Sigmoid colon (tissue), 7 donors: ENCODE data around the gene OPCML. TPM values are rescaled to one million over a fixed set of nuclear protein-coding genes. Genes with fewer than 3 reads are reported as not detected.

Experiments
- DNase-seq: peaks from one replicate; pipeline ENCODE4 v3.0.0-alpha.2; 2019
- H3K27ac ChIP-seq, 4 donors: fragments of 200-600 bp; sonication (generic); one replicate each; pipeline ENCODE4 v1.5.1; 2016 to 2019; ENCODE audit warnings: mild to moderate bottlenecking in 1 of 4
- H3K27me3 ChIP-seq, 3 donors: fragments of 200-600 bp; sonication (generic); one replicate each; pipeline ENCODE4 v1.5.1; 2019; ENCODE audit warnings: mild to moderate bottlenecking in 1 of 3
- H3K36me3 ChIP-seq, 4 donors: fragments of 200-600 bp; sonication (generic); one replicate each; pipeline ENCODE4 v1.5.1; 2016 to 2019
- H3K4me1 ChIP-seq, 4 donors: fragments of 200-600 bp; sonication (generic); one replicate each; pipeline ENCODE4 v1.5.1; 2017 to 2019
- H3K4me3 ChIP-seq, 4 donors: fragments of 200-600 bp; sonication (generic); one replicate each; pipeline ENCODE4 v1.5.1; 2017 to 2019; ENCODE audit warnings: mild to moderate bottlenecking in 2 of 4, moderate library complexity in 1 of 4
- H3K9me3 ChIP-seq, 4 donors: fragments of 200-600 bp in 3 of 4; sonication (generic) in 3 of 4; one replicate each; pipeline versions ENCODE4 v1.5.1 to v1.6.1; 2013 to 2019
- EP300 ChIP-seq, 4 donors: sonication (generic); formaldehyde crosslinking; IDR thresholded peaks; one replicate each; pipeline ENCODE4 v1.6.1; 2017; ENCODE audit warnings: antibody characterized with exemption in 4 of 4
- POLR2A ChIP-seq, 2 donors: fragments of 450-650 bp; IDR thresholded peaks; one replicate each; pipeline ENCODE4 v1.6.1; 2016; ENCODE audit warnings: antibody characterized with exemption in 2 of 2, mild to moderate bottlenecking in 2 of 2, moderate library complexity in 2 of 2
- POLR2AphosphoS5 ChIP-seq, 4 donors: sonication (generic); formaldehyde crosslinking; IDR thresholded peaks; one replicate each; pipeline ENCODE4 v1.6.1; 2017; ENCODE audit warnings: antibody characterized with exemption in 4 of 4
- WGBS, 2 donors: extraction: QIAGEN DNeasy Blood & Tissue Kit; methylation state at CpG; one replicate each; pipeline ENCODE4 v1.1.7; 2013; 5-methylcytosine and 5-hydroxymethylcytosine counted together
- intact Hi-C: fragments of 100-400 bp; cut with DNase I; formaldehyde crosslinking; loops from one replicate; pipeline ENCODE4 v1.15.1; 2023
- polyA plus RNA-seq, 3 donors: library from polyadenylated mRNA; stranded (reverse); fragments of 200-250 nt; gene quantifications; one replicate each; pipeline ENCODE4 v1.2.3, GENCODE V29; 2013
- total RNA-seq, 4 donors: library from RNA; depleted of rRNA; stranded (reverse); fragments of >200 nt; gene quantifications; one replicate each; pipeline ENCODE4 v1.1.0, GENCODE V29; 2016
- TF ChIP-seq, protein P1 (sequence below), 4 experiments: fragments of 450-650 bp in 3 of 4; fragments of 200-600 bp in 1 of 4; IDR thresholded peaks; one replicate each; pipeline ENCODE4 v1.5.1; 2016 to 2019; ENCODE audit warnings: antibody characterized with exemption in 4 of 4, mild to moderate bottlenecking in 3 of 4, moderate library complexity in 2 of 4
- donor health status: healthy with polysubstance abuse.
- donor health status: Bipolar disorder and iron deficiency.
- donor health status: healthy.

Gene OPCML
- total and polyA plus RNA-seq, 7 donors: under 0.01 to 0.14 (median 0.03) TPM; not detected in 4

DNA sequence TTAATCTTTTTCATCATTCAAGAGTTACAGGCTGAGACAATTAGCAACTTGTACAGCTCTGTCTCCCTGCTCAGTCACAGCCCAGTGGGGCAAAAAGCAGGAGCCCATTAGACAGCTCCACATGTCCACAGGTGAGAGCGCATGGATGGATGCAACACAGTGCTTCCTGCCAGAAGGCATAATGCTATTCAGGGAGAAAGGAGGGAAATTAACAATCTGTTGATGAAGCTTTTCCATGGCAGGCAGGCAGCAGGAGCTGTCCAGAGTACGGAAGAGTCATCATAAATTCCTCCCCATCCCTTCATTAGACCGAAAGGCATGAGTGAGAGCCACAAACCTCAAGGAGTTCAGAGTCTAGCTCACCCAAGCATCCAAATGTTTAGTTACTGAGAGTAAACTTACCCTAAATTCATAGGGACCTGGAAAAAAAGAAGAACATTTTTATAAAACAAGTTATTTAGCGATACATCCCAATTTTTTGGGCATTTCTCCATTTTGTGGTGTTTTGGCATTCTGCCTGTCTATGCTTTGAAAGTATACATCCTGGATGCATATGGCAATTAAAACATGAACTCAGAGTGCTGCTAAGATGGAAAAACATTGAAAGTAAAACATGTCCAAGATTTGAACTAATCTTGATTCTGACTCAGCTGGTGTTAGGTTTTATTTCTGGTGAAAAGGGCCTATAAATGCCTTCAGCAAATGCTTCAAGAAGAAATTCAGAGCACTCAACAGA, 428.1 kb downstream of the OPCML start:
- no peak overlapping the region for H3K4me3 ChIP-seq
- no peaks in the 10 kb centered on the region for H3K27me3 ChIP-seq
- intact Hi-C loops: no loop called here
- TF ChIP-seq, protein P1, sequence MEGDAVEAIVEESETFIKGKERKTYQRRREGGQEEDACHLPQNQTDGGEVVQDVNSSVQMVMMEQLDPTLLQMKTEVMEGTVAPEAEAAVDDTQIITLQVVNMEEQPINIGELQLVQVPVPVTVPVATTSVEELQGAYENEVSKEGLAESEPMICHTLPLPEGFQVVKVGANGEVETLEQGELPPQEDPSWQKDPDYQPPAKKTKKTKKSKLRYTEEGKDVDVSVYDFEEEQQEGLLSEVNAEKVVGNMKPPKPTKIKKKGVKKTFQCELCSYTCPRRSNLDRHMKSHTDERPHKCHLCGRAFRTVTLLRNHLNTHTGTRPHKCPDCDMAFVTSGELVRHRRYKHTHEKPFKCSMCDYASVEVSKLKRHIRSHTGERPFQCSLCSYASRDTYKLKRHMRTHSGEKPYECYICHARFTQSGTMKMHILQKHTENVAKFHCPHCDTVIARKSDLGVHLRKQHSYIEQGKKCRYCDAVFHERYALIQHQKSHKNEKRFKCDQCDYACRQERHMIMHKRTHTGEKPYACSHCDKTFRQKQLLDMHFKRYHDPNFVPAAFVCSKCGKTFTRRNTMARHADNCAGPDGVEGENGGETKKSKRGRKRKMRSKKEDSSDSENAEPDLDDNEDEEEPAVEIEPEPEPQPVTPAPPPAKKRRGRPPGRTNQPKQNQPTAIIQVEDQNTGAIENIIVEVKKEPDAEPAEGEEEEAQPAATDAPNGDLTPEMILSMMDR (IDR thresholded peaks at IDR 0.05): no peak
- no peak for TF ChIP-seq EP300 (IDR thresholded peaks at IDR 0.05)
- TF ChIP-seq POLR2A (IDR thresholded peaks at IDR 0.05): no peak
- no peak for TF ChIP-seq POLR2AphosphoS5 (IDR thresholded peaks at IDR 0.05)
- no peaks in the 10 kb centered on the region for H3K36me3 ChIP-seq
- H3K4me1 ChIP-seq: no peaks in the 10 kb centered on the region
- H3K27ac ChIP-seq: no peak overlapping the region
- peaks cover 0 to 2% (median 0%) of the 10 kb centered on the region in 4 donors for H3K9me3 ChIP-seq
- no peak for DNase-seq
- 73 to 76% methylated on average over 4 of the region's 4 CpGs for WGBS, 2 donors

DNA sequence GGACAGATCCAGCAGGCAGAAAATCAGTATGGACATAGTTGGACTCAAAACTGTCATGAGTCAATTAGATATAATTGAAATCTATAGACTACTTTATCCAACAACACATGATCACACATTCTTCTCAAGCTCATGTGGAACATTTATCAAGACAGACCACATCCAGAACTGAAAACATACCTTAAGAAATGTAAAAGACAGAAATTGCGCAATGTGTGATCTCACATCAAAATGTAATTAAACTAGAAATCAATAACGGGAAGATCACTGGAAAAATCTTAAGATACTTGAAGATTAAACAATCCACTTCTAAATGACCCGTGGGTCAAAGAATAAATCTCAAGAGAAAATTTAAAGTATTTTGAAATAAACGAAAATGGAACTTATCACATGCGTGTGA, 435.3 kb downstream of the OPCML start:
- no peaks in the 10 kb centered on the region for H3K36me3 ChIP-seq
- intact Hi-C loops: no loop called here
- H3K27ac ChIP-seq: no peak overlapping the region
- H3K4me1 ChIP-seq: no peaks in the 10 kb centered on the region
- WGBS, 2 donors: 81 to 89% methylated on average over 5 of the region's 5 CpGs
- H3K27me3 ChIP-seq: no peaks in the 10 kb centered on the region
- no peak overlapping the region for H3K4me3 ChIP-seq
- peaks cover 0 to 2% (median 0%) of the 10 kb centered on the region in 4 donors for H3K9me3 ChIP-seq
- TF ChIP-seq, protein P1 (IDR thresholded peaks at IDR 0.05): no peak
- TF ChIP-seq POLR2A (IDR thresholded peaks at IDR 0.05) (no peak), EP300 (IDR thresholded peaks at IDR 0.05) (no peak), POLR2AphosphoS5 (IDR thresholded peaks at IDR 0.05) (no peak)
- DNase-seq: no peak

DNA sequence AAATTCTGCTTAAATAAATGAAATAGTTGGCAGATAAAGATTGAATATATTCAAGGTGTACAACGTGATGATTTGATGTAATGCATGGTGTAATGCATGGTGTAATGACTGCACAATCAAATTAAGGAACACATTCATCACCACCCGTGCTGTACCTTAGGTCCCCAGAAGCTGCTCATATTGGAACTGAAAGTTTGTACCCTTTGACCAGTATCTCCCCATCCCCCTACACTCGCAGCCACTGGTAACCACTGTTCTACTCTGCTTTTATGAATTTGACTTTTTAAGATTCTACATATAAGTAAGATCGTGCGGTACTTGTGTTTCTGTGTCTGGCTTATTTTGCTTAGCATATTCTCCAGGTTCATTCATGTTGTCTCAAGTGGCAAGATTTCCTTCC, 445.8 kb downstream of the OPCML start:
- WGBS, 2 donors: 70 to 78% methylated on average over 5 of the region's 5 CpGs
- Histone ChIP-seq H3K4me1 (peaks cover 0 to 11% (median 7%) of the 10 kb centered on the region in 4 donors), H3K27ac (no peak overlapping the region), H3K9me3 (no peaks in the 10 kb centered on the region), H3K36me3 (no peaks in the 10 kb centered on the region), H3K4me3 (no peak overlapping the region), H3K27me3 (peaks cover 5 to 51% (median 31%) of the 10 kb centered on the region in 3 donors)
- TF ChIP-seq, protein P1 (IDR thresholded peaks at IDR 0.05): no peak
- no peak for TF ChIP-seq POLR2AphosphoS5 (IDR thresholded peaks at IDR 0.05)
- no peak for DNase-seq
- intact Hi-C loops: no loop called here

DNA sequence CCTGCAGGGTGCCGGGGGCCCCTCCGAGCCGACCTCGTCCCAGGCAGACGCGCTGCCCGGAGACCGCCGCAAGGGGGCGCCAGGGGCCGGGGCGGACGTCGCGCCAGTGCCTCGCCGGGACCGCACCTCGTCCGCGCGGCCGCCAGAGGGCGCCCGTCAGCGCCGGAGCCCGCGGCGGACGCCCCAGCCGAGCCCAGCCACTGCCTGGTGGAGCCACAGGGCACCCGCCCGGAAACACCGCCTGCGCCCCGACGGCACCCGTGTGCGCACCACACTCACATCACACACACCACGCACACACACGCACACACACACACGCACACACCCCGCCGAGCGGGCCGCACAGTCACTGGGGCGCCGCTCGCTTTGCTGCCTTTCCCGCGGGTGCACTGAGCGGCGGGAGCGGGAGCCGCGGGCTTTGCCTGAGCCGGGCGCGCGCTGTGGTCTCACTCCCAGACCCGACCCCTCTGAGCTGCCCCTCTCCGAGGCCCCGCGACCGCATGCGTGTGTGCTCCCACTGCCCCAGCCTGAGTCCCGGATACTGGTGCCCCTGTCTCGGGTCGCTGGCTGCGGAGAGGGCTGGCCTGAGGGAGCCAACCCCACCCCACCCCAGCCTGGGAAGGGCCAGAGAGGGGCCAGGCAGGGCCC, 449.3 kb downstream of the OPCML start:
- Histone ChIP-seq H3K27me3 (peaks cover 5 to 58% (median 39%) of the 10 kb centered on the region in 3 donors), H3K9me3 (no peaks in the 10 kb centered on the region), H3K4me3 (peak overlapping the region; percentile 21 to 48 (median 37)), H3K4me1 (peaks cover 0 to 11% (median 7%) of the 10 kb centered on the region in 4 donors), H3K27ac (no peak overlapping the region), H3K36me3 (no peaks in the 10 kb centered on the region)
- no peak for DNase-seq
- intact Hi-C loops: no loop called here
- 2% methylated on average over 71 of the region's 71 CpGs for WGBS, 2 donors
- no peak for TF ChIP-seq EP300 (IDR thresholded peaks at IDR 0.05)
- TF ChIP-seq, protein P1 (IDR thresholded peaks at IDR 0.05): peak in 1 of 4 experiments; percentile 86
